Raji (cell line): ENCODE measurements around the gene SMIM45.

Experiments
- POLR2A ChIP-seq: IDR thresholded peaks from 2 replicates; pipeline ENCODE4 v1.6.1; 2011; ENCODE audit warnings: low read depth, low read length, control low read depth; ENCODE audit not compliant: insufficient read depth

The SMIM45 gene

DNA sequence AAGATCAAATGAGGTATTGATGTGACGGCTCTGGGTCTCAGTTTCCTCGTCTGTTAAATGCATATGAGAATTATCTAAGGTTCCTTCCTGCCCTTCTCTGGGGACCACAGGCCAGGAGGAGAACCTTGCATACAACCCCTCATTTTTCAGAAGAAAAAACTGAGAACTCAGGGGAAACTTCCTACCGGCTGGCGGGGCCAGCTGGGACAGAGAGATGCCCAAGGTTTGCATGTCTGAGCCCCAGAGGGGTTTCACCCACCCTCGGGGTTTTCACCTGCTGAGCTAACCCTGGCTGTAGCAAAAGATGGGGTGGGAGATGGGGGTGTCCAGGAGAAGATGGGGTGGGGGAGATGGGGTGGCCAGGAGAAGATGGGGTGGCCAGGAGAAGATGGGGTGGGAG lies 29.6 kb upstream of the SMIM45 start:
- TF ChIP-seq POLR2A = no peak

DNA sequence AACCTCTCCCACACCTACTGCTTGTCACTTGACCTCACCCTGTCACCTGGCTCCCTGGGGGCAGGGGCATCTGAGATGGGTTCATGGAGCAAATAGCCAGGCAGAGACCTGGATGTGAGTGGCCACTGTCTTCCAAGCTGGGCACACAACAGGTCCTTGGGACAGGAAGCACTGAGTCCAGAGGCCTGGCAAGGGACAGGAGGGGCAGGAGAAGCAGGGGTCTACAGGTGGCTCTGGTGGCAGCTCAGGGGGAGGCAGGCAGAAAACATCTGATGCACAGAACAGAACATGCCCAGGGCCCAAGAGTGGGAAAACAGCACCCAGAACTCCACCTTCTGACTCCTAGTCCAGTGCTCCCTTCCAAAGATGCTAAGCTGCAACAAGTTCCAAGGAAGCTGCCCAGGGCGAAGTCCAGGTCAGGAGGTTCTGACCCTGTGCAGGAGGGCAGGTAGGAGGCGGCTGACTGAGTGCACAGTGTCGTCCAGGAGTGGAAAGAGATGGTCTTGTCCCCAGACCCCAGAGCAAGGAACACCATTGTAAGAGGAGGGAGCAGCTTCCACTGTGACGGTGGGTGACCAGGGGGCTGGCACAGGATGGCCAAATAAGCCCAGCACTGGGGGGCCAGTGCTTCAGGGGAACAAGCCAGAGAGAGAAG lies 28.9 kb upstream of the SMIM45 start:
- TF ChIP-seq POLR2A = no peak

DNA sequence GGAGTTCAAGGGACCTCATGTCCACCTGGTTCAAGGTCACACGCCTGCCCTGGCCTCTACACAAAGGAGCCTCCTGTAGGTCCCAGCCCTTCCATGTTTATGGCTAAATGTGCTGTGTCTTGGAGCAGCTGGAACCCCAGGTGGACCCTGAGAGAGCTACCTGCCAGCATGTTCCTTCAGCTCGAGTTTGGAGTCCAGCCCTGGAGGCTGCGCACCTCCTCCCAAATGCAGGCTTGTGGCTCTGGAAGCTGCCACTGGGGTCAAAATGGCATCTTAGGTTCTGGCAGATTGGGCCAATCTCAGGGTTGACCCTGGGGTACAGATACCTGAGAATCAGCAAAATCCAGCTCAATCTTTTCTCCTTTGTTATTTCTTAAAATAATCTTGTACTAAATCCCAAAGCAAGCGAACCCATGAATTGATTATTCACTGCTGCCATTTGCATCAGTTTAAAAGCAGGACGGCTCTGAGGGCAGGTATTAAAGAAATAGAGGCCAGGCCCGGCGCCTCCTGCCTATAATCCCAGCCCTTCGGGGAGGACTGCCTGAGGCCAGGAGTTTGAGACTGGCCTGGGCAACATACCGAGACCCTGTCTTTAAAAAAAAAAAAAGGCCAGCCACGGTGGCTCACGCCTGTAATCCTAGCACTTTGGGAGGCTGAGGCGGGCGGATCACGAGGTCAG lies 28.2 kb upstream of the SMIM45 start:
- no peak for TF ChIP-seq POLR2A

DNA sequence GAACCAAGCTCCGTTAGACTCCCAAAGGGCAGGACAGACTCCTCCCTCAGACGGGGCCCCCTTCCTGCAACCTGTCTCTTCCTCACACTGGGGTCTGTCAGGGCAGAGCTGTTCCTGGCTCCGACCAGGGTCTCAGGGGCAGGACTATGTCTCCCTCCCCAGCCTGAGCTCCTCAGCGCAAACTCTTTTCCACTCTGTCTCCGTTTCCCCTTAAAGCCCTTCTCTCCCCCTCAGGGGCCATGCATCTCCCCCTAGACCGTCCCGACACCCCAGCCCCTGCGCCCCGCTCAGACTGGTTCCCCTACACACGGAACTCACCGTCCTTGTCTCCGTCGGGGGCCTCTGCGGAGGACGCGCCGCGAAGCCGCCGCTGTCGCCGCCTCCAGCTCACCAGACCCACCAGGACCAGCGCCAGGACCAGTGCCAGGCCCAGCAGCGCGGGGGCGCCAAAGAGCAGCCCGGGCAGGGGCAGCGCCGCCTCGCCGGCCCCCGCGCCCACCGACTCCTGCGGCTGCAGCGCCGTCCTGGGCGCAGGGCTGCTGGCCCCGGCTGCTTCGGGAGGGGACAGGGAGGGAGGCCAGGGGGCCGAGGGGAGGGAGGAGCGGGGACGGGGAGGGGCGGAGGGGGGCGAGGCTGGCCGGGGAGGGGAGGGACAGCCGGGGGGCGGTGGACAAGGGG lies 26.0 kb upstream of the SMIM45 start:
- peak; percentile 16; the same call in 1 of the 2 replicates for TF ChIP-seq POLR2A

GRCh38 chr22:41927813-41928212 lies 24.1 kb upstream of the SMIM45 start:
- peak; percentile 34; the same call in 1 of the 2 replicates for TF ChIP-seq POLR2A

DNA sequence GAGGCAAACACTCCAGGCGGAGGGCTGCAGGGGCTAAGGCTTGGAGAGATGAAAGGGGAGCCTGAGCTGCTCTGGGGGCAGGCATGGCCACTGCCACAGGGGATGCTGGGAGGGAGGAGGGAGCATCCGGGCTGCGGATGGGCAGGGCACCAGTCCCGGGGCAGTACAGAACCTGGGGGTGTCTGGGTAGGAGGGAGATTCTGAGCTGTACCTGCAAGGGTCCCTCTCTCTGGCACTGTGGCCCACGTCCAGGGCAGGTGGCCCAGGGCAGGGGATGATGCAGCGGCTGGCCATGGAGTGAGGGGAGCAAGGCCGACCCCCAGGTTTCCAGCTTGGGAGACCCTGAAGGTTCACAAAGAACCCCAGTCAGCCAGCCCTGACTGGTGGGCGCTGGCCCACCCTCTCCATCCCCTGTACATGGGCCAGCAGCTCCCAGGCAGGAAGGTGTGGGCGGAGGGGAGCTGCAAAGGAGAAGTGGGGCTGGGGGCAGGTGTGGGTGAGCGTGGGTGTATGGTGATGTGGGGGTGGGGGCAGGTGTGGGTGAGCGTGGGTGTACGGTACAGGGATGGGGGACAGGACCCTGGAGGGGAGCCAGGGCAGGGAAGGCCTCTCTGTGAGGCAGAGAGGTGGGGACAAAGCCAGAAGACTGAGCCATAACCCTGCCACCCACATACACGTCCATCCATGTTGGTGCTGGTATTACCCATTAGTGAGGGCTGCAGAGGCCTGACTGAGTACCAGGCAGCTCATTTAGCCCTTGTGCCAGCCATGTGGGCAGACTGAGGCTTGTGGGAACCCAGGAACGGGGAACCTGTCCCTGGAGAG lies 23.1 kb upstream of the SMIM45 start:
- peak; percentile 33; the same call in 1 of the 2 replicates for TF ChIP-seq POLR2A

- TF ChIP-seq POLR2A = no peak
Measured at GRCh38 chr22:41929418-41929810, 22.5 kb upstream of the SMIM45 start.

GRCh38 chr22:41931701-41932269 lies 20.2 kb upstream of the SMIM45 start:
- TF ChIP-seq POLR2A = peak; percentile 20

DNA sequence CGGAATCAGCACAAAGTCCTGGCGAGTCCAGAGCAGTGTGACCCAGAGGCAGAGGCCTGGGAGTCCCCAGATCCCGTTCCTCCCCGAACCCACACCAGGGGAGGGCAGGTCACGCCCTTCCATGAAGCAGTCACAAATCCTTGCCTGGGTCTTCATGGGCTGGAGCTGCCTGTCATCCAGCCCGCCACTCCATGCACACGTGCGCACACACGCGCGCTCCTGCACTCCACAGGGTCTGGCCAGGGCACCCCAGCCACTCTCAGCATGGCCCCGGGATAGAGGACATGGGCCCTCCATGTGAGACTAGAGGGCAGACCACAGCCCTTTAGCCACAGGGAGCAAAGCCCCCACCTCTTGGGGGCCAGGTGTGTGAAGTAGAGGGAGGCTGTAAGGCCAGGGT lies 19.6 kb upstream of the SMIM45 start:
- TF ChIP-seq POLR2A = peak; percentile 15; the same call in 1 of the 2 replicates

GRCh38 chr22:41933411-41934177 lies 18.4 kb upstream of the SMIM45 start:
- 0 out of 2 replicates have a peak, but pooled peaks have one; percentile 3 for TF ChIP-seq POLR2A

DNA sequence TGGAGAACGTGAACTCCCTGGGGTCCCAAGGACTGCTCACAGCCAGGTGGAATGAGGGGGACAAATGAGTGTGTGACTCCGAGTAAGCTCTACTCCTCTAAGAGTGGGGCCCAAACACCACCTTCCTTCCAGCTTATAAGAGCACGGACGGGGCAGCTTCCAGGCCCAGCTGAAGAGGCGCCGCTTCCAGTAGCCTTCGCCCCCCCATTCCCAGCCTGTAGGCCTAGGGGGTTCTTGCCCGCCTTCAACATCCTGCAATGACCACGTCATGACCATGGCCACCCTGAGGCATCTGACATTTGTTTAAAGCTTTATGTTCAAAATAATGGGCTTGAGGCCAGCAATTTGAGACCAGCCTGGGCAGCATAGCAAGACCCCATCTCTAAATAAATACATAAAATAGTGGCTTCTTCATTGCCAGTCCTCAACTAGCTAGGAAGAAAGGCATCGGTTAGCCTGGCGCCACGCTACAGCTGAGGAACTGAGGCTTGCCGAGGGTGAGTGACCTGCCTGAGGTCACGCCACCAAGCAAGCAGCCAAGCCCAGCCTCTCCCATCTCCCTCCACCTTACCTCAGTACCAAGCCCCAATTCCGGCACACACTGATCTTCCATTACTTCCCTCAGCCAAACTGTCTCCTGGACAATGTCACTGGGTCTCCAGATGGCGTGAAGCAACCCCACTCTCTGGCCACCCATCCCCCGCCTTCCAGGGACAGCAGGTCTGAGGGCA lies 17.5 kb upstream of the SMIM45 start:
- no peak for TF ChIP-seq POLR2A

- TF ChIP-seq POLR2A = peak; percentile 29; the same call in 1 of the 2 replicates
Measured at GRCh38 chr22:41935015-41935351, 17.0 kb upstream of the SMIM45 start.

- no peak for TF ChIP-seq POLR2A
Measured at GRCh38 chr22:41935509-41935908, 16.4 kb upstream of the SMIM45 start.

- TF ChIP-seq POLR2A = peak; percentile 5; the same call in 1 of the 2 replicates
Measured at GRCh38 chr22:41936894-41937169, 15.1 kb upstream of the SMIM45 start.
